SK-N-MC (cell line): ENCODE measurements around the gene ACTR3C.

Source experiments
- FOXP2 ChIP-seq: optimal IDR thresholded peaks from 2 replicates; pipeline ENCODE3; 2011; ENCODE audit warnings: mild to moderate bottlenecking, moderate library complexity; ENCODE audit not compliant: insufficient read depth; ENCODE audit errors: extremely low read length, control extremely low read depth
- POLR2AphosphoS5 ChIP-seq: IDR thresholded peaks from 2 replicates; pipeline ENCODE4 v1.6.1; 2012; ENCODE audit warnings: mild to moderate bottlenecking, low read depth, low read length, borderline replicate concordance

GRCh38 chr7:150340024-150340749, 16.8 kb upstream of the ACTR3C start:
- TF ChIP-seq FOXP2 (no peak), POLR2AphosphoS5 (no peak)
